Measurements from ENCODE around the gene ENSA.
"Not testable (repeated sequence)": the region's sequence is repeated elsewhere in the genome, so short reads cannot be mapped to it uniquely, and the experiment has no call there.

The ENSA gene

DNA sequence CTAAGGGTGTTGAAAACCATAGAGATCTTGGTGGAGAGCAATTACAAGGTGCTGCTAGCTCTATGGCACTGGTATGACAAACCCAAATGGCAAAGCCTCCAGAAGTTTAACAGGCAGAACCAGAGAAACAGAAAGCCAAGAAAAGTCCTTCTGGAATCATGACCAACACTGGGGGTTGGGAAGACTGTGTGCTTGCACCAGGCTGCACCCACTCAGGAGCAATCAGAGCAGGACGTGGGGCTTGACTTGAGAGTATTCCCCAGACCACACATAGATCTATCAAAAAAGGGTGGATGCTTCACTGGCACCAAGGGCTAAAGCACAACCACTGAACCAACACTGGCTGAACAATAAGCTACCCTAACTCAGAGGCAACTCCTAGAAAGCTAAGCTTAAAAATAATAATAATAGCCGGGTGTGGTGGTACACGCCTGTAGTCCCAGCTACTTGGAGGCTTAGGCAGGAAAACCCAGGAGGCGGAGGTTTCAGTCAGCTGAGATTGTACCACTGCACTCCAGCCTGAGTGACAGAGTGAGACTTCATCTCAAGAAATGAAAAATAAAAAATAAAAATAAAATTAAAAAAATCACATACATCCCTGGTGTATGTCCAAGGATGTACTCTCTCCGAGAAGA lies 20.1 kb upstream of the ENSA start:
- Histone ChIP-seq H3K9ac (ENCODE audit: low read length) (no peak overlapping the region), H3K79me2 (ENCODE audit: insufficient read depth, low read length) (no peaks in the 10 kb centered on the region), H3K9me3 (ENCODE audit: insufficient read depth, low read length) (no peaks in the 10 kb centered on the region), H3K4me2 (ENCODE audit: low read depth, low read length, poor library complexity, severe bottlenecking) (no peak overlapping the region), H3K36me3 (ENCODE audit: low read length) (no peaks in the 10 kb centered on the region), H3K27ac (ENCODE audit: low read depth, low read length) (no peak overlapping the region), H3K27me3 (ENCODE audit: low read length) (no peaks in the 10 kb centered on the region), H4K20me1 (ENCODE audit: low read depth, low read length) (no peaks in the 10 kb centered on the region), H3K4me3 (ENCODE audit: insufficient read depth, low read length, poor library complexity, severe bottlenecking) (no peak overlapping the region), H3K9me2 (replicated peaks; ENCODE audit: insufficient read depth, low read length) (no peaks in the 10 kb centered on the region), H2AFZ (ENCODE audit: low read depth, low read length, severe bottlenecking) (no peak overlapping the region), H3F3A (ENCODE audit: insufficient read depth) (peaks cover 6% of the 10 kb centered on the region; the same call in 1 of the 2 replicates)
- TF ChIP-seq, protein P1, sequence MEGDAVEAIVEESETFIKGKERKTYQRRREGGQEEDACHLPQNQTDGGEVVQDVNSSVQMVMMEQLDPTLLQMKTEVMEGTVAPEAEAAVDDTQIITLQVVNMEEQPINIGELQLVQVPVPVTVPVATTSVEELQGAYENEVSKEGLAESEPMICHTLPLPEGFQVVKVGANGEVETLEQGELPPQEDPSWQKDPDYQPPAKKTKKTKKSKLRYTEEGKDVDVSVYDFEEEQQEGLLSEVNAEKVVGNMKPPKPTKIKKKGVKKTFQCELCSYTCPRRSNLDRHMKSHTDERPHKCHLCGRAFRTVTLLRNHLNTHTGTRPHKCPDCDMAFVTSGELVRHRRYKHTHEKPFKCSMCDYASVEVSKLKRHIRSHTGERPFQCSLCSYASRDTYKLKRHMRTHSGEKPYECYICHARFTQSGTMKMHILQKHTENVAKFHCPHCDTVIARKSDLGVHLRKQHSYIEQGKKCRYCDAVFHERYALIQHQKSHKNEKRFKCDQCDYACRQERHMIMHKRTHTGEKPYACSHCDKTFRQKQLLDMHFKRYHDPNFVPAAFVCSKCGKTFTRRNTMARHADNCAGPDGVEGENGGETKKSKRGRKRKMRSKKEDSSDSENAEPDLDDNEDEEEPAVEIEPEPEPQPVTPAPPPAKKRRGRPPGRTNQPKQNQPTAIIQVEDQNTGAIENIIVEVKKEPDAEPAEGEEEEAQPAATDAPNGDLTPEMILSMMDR (IDR thresholded peaks at IDR 0.05; ENCODE audit: insufficient read depth, low read length, poor library complexity, severe bottlenecking) = no peak
- TF ChIP-seq EZH2phosphoT487 (conservative IDR thresholded peaks at IDR 0.05; ENCODE audit: low read length) = no peak

DNA sequence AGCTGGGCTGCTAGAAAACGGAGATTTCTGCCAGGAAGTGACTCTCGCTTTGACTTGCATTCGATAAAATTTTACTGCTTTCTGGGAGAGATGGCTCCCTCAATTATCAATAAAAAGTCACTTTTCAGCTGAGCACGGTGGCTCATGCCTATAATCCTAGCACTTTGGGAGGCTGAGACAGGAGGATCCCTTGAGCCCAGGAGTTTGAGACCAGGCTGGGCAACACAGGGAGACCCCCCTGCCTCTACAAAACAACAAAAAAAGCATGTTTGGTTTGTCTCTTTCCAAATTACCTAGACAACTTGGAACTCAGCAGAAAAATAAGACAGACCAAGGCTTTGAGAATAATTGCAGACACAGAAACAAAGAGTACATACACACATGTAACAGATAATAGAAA lies 12.9 kb upstream of the ENSA start:
- H3F3A ChIP-seq (ENCODE audit: insufficient read depth) = peaks cover 15% of the 10 kb centered on the region; the same call in 1 of the 2 replicates
- no peaks in the 10 kb centered on the region for H3K9me2 ChIP-seq (replicated peaks; ENCODE audit: insufficient read depth, low read length)
- H3K9ac ChIP-seq (ENCODE audit: low read length) = no peak overlapping the region
- no peaks in the 10 kb centered on the region for H3K27me3 ChIP-seq (ENCODE audit: low read length)
- no peak overlapping the region for H3K4me3 ChIP-seq (ENCODE audit: insufficient read depth, low read length, poor library complexity, severe bottlenecking)
- H3K4me2 ChIP-seq (ENCODE audit: low read depth, low read length, poor library complexity, severe bottlenecking) = no peak overlapping the region
- H3K79me2 ChIP-seq (ENCODE audit: insufficient read depth, low read length) = no peaks in the 10 kb centered on the region
- H4K20me1 ChIP-seq (ENCODE audit: low read depth, low read length) = no peaks in the 10 kb centered on the region
- no peak overlapping the region for H2AFZ ChIP-seq (ENCODE audit: low read depth, low read length, severe bottlenecking)
- no peaks in the 10 kb centered on the region for H3K36me3 ChIP-seq (ENCODE audit: low read length)
- no peak overlapping the region for H3K27ac ChIP-seq (ENCODE audit: low read depth, low read length)
- TF ChIP-seq, protein P1 (IDR thresholded peaks at IDR 0.05; ENCODE audit: insufficient read depth, low read length, poor library complexity, severe bottlenecking) = no peak
- TF ChIP-seq EZH2phosphoT487 (conservative IDR thresholded peaks at IDR 0.05; ENCODE audit: low read length) = no peak
- no peaks in the 10 kb centered on the region for H3K9me3 ChIP-seq (ENCODE audit: insufficient read depth, low read length)

DNA sequence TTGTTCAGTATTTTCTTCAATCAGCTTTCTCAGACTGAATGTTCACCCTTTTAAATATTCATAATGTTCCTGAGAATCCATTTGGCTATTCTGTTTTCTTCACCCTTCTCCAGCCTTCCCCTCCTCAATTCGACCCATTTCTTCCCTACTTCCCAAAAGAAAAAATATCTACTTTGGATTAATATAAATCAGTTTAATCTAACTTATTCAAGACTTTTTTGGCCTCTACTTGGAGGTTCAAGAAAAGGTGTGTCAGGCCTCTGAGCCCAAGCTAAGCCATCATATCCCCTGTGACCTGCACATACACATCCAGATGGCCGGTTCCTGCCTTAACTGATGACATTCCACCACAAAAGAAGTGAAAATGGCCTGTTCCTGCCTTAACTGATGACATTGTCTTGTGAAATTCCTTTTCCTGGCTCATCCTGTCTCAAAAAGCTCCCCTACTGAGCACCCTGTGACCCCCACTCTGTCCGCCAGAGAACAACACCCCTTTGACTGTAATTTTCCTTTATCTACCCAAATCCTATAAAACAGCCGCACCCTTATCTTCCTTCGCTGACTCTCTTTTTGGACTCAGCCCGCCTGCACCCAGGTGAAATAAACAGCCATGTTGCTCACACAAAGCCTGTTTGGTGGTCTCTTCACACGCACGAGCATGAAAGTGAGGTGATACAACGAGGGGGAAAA lies 11.9 kb upstream of the ENSA start:
- not testable (repeated sequence) for H3K9me2 ChIP-seq (replicated peaks; ENCODE audit: insufficient read depth, low read length); H3K4me3 ChIP-seq (ENCODE audit: insufficient read depth, low read length, poor library complexity, severe bottlenecking); H3K4me2 ChIP-seq (ENCODE audit: low read depth, low read length, poor library complexity, severe bottlenecking); H2AFZ ChIP-seq (ENCODE audit: low read depth, low read length, severe bottlenecking); H3K27ac ChIP-seq (ENCODE audit: low read depth, low read length); H4K20me1 ChIP-seq (ENCODE audit: low read depth, low read length); H3K9ac ChIP-seq (ENCODE audit: low read length); H3K36me3 ChIP-seq (ENCODE audit: low read length); H3K27me3 ChIP-seq (ENCODE audit: low read length); H3K9me3 ChIP-seq (ENCODE audit: insufficient read depth, low read length); H3K79me2 ChIP-seq (ENCODE audit: insufficient read depth, low read length)
- H3F3A ChIP-seq (ENCODE audit: insufficient read depth) = peaks cover 15% of the 10 kb centered on the region; the same call in 1 of the 2 replicates

DNA sequence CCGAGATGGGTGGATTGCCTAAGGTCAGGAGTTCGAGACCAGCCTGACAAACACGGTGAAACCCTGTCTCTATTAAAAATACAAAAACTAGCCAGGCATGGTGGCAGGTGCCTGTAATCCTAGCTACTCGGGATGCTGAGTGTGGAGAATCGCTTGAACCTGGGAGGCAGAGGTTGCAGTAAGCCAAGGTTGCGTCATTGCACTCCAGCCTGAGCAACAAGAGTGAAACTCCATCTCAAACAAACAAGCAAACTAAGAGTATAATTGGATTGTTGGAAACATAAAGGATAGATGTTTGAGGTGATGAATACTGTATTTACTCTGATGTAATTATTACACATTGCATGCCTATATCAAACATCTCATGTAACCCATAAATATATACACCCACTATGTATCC lies 9.0 kb upstream of the ENSA start:
- not testable (repeated sequence) for H4K20me1 ChIP-seq (ENCODE audit: low read depth, low read length); H3K9ac ChIP-seq (ENCODE audit: low read length); H3K27ac ChIP-seq (ENCODE audit: low read depth, low read length); H3K4me2 ChIP-seq (ENCODE audit: low read depth, low read length, poor library complexity, severe bottlenecking); H2AFZ ChIP-seq (ENCODE audit: low read depth, low read length, severe bottlenecking); H3K4me3 ChIP-seq (ENCODE audit: insufficient read depth, low read length, poor library complexity, severe bottlenecking); H3K9me3 ChIP-seq (ENCODE audit: insufficient read depth, low read length); H3K9me2 ChIP-seq (replicated peaks; ENCODE audit: insufficient read depth, low read length); H3K79me2 ChIP-seq (ENCODE audit: insufficient read depth, low read length); H3K36me3 ChIP-seq (ENCODE audit: low read length); H3K27me3 ChIP-seq (ENCODE audit: low read length)
- H3F3A ChIP-seq (ENCODE audit: insufficient read depth) = peaks cover 15% of the 10 kb centered on the region; the same call in 1 of the 2 replicates

DNA sequence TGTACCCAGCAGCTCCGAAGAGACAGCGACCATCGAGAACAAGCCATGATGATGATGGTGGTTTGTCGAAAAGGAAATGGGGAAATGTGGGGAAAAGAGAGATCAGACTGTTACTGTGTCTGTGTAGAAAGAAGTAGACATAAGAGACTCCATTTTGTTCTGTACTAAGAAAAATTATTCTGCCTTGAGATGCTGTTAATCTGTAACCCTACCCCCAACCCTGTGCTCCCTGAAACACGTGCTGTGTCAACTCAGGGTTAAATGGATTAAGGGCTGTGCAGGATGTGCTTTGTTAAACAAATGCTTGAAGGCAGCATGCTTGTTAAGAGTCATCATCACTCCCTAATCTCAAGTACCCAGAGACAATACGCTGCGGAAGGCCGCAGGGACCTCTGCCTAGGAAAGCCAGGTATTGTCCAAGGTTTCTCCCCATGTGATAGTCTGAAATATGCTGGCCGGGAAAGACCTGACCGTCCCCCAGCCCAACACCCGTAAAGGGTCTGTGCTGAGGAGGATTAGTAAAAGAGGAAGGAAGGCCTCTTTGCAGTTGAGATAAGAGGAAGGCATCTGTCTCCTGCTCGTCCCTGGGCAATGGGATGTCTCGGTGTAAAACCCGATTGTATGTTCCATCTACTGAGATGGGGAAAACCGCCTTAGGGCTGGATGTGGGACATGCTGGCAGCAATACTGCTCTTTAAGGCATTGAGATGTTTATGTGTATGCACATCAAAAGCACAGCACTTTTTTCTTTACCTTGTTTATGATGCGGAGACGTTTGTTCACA lies 5.6 kb upstream of the ENSA start:
- not testable (repeated sequence) for H3K9me3 ChIP-seq (ENCODE audit: insufficient read depth, low read length); H3K9me2 ChIP-seq (replicated peaks; ENCODE audit: insufficient read depth, low read length); H3K36me3 ChIP-seq (ENCODE audit: low read length); H3F3A ChIP-seq (ENCODE audit: insufficient read depth); H3K79me2 ChIP-seq (ENCODE audit: insufficient read depth, low read length); H3K9ac ChIP-seq (ENCODE audit: low read length); H3K27ac ChIP-seq (ENCODE audit: low read depth, low read length); H2AFZ ChIP-seq (ENCODE audit: low read depth, low read length, severe bottlenecking); H4K20me1 ChIP-seq (ENCODE audit: low read depth, low read length); H3K27me3 ChIP-seq (ENCODE audit: low read length); H3K4me2 ChIP-seq (ENCODE audit: low read depth, low read length, poor library complexity, severe bottlenecking); H3K4me3 ChIP-seq (ENCODE audit: insufficient read depth, low read length, poor library complexity, severe bottlenecking)
